G401 (cell line): ENCODE measurements around the gene CYP2A13. TPM values are rescaled to one million over a fixed set of nuclear protein-coding genes. Genes with fewer than 3 reads are reported as not detected.

Source experiments
- total RNA-seq: library from RNA; depleted of rRNA; stranded (reverse); fragments of >200 nt; shearing (Covaris generic); gene quantifications from 2 replicates; pipeline ENCODE4 v1.2.3, GENCODE V29; 2014; rRNA removed

The CYP2A13 gene
- total RNA-seq, 1 experiment from 2014 or later: not detected

Other genes starting within 250 kb of the CYP2A13 start
- gene CYP2A6, start 238.0 kb upstream of the CYP2A13 start, total RNA-seq: not detected in 2 replicates
- gene CYP2A7, start 206.2 kb upstream of the CYP2A13 start, total RNA-seq: not detected in 2 replicates
- not detected in 2 replicates for gene CYP2B6, start 97.2 kb upstream of the CYP2A13 start, total RNA-seq
- not detected in 2 replicates for gene CYP2F1, start 26.0 kb downstream of the CYP2A13 start, total RNA-seq
- gene CYP2S1, start 104.8 kb downstream of the CYP2A13 start, total RNA-seq: not detected in 2 replicates
- 21.0 and 22.4 TPM in 2 replicates for gene AXL, start 130.8 kb downstream of the CYP2A13 start, total RNA-seq
- 85.0 and 116 TPM in 2 replicates for gene HNRNPUL1, start 175.9 kb downstream of the CYP2A13 start, total RNA-seq
- gene CCDC97, start 221.7 kb downstream of the CYP2A13 start, total RNA-seq: 9.3 and 12.3 TPM in 2 replicates